ENCODE results near the gene CMBL.
"Not testable (repeated sequence)": the region's sequence is repeated elsewhere in the genome, so short reads cannot be mapped to it uniquely, and the experiment has no call there.

Gene CMBL

DNA sequence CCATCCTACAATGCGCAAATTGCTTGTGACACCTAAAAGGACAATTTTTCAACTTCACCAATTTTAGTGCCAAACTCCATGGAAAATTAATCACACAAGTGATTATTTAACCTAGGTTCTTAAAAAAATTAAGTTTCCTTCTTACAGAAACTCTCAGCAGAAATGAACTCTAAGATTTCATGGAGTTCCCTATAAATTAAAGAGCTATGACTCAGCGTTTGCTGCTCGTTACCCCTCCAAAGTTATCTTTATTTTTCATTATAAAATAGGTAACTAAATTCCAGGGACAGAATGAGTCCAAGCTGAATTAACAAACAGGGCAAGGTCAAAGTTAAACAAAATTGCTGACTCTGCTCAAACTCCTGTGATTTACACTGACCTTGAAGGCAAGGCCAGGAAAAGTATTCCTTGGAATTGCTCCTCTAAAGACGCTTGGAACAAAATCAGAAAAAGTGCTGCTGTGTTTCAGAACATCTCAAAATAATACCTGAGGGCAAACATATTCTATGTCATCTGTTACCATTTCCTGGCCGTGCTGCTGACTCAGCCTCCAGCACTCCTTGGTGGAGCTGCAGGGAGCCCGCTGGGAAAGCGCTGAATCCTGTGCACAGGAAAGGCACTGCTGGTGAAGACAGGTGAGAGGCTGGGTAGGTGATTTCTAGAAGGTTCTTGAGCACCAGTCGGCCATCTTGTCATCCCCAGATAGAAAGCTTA is 2.5 kb upstream of the CMBL start:
- no peak for DNase-seq

DNA sequence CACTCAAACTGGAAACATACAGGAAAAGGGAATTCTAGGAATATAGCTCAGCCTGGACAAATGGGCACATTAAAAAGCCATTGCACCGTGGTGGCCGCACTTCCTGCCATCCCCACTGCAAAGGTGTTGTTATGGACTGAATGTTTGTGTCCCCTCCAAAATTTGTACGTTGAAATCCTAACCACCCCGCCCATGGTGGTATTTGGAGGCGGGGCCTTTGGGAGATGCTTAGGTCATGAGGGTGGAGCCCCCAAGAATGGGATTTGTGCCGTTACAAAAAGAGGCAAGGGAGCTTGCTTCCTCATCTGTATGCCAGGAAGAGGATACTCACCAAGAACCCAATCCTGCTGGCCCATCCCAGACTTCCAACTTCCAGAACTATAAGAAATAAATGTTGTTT is 1.1 kb upstream of the CMBL start:
- no peak for DNase-seq

DNA sequence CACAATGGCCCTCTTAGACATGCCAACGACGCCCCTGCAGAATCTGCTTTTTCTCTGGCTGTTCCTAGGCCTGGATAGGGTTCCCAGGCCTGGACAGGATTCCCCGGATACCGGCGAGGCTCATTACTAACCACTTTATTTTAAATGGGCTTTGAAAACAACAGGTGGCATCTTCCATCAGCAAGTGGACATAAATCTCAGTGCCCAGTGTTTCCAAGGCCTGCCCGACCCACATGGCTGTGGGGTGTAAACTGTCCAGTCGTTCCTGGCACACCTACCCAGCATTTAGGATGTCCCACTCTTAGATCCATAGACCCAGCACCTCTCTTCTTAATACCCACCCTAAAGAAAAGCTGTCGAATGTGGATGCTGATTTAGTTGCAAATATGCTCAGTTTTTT is 896 bp downstream of the CMBL start:
- DNase-seq = no peak

DNA sequence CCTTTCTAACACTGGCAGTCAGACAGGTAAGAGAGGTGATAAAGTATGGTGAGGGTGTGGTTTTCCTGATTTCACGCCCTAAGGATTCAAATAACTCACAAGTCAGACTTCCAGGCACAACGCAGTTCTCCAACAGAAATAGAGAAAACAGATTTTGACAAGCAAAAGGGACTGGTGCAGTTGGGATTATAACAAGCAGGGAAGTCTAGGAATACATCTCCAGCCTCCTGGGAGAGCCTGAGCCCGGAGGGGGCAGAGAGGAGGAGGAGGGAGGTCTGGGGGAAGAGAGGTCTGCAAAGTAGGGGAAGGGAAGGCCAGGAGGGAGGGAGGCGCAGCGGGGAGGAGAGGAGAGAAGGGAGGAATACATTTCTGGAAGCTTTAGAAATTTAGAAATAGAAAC is 1.6 kb downstream of the CMBL start:
- no peak for DNase-seq

DNA sequence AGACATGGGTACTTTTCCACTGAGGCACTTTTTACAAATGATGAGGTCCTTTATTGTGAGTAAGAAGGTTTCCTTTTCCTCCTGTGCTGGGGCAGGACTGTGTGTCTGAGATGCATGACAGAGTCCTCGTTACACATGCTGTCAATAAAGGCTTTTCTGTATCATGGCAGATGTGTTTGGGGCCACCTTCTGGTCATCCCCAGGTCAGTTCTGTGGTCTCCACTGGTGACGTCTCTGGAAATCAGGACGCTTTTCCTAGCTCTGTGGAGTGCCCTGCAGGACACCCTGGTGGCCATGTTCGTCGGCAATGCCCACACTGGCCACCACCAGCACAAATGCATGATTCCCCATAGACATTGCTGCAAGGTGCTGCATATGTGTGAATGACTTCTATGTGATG is 2.8 kb downstream of the CMBL start:
- no peak for DNase-seq

DNA sequence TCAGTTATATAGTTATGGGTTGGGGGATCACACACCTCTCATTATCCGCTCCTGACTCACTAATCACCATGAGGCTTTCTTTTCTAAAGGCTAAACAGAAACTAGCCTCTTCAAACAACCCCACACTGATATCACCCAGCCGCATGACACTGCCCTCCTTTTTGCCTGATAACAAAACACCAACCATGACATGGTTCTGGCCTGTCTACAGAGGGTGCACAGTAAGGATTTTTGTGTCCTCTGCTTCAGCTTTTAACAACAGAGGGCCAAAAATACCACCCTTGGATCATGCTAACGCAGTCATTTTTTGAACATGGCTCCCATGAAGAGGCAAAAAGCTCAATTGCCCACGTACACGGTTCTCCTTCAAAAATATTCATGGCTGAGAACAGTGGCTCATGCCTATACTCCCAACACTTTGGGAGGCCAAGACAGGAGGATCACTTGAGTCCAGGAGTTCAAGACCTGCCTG is 4.0 kb downstream of the CMBL start:
- DNase-seq = no peak

DNA sequence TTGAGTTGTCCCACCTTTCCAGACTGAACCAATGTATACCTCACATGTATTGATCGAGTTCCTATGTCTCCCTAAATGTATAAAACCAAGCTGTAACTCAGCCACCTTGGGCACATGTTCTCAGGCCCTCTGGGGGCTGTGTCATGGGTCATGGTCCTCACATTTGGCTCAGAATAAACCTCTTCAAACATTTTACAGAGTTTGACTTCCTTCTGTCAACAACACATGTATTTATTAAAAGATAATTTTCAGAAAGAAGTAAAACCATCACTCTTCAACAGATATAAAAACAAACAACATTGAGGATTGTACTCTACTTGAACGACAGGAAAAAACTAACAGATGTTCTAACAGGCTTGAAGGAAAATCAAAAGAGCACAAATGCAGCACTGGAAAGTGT is 4.5 kb downstream of the CMBL start:
- no peak for DNase-seq

DNA sequence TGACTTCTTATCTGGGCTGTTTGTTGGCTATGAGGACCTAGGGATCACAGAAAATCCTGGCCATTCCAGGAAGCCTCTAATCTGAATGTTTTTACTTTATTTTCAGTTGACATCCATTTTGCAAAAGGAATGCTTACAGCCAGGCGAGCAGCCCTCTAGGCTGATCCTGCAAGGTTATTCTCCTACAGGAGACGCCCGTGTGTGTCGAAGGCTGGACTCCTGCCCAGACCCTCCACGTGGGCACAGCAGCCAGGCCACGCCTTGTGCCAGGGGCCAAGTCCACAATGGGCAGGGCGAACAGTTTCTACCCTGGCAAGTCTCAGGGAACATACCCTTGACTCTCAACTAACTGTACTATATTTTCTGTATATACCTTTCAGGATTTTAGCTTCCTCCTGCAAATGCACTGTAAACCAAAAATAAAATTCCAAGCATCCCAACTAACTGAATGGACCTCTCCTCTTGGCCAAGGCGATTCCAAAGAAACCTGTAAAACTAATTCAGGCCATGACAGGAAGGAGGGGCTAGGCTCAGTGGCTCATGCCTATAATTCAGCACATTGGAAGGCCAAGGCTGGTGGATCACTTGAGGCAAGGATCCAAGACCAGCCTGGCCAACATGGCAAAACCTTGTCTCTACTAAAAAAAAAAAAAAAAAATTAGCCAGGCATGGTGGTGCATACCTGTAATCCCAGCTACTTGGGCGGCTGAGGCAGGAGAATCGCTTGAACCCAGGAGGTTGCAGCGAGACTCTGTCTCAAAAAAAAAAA is 5.7 kb downstream of the CMBL start:
- peak; percentile 58 for DNase-seq

DNA sequence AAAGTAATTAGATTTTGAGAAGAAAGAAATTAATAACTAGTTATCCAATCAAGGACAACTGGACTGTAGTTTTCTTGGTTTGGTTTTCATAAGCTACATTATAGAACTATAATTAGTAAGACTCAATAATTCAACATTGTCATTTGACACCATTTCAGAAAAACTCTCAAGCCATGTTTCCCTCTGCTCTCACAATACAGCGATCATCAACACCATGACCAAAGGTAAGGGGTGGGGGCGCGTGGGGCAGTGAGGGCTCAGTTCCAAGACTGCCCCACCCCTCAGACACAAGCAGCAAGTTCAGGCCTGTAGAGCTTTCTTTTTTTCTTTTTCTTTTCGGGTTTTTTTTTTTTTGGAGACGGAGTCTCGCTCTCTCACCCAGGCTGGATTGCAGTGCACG is 6.4 kb downstream of the CMBL start:
- DNase-seq = no peak

DNA sequence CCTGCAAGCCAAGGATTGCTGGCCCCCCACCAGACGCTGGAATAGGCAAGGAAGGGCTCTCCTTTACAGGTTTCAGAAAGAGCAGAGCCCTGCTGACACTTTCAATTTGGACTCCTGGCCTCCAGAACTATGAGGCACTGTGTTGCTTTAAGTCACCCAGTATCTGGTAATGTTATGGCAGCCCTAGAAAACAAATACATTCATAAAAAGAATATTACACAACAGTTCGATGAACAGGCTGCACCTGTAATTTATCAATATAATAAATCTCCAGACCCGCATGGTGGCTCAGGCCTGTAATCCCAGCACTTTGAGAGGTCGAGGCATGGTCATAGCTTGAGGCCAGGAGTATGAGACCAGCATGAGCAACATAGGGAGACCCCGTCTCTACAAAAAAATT is 7.5 kb downstream of the CMBL start:
- DNase-seq = no peak

DNA sequence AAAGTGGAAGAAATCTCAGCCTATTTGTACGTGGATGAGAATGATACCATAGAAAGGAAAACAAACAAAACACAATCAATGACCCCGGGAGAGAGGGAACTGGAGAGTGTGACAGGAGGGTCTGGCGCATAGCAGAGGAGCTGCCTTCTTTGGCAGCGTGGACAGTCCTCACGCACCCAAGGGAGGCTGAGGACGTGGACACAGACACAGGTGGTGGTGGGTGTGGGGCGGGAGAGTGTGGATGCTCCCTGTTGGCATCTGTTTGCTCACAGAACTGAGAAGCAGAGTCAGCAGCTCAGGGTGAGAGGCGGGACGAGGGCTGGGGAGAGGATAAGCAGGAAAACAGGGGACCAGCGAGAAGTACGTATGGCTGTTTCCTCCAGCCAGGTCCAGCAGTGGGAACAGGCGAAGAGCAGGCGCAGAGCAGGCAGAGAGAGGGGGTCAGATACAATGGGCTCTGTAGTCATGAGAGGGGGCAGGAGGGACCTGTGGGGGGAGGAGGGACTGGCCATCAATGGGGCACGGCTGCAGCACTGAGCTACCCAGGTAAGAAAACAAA is 10.0 kb downstream of the CMBL start:
- DNase-seq = no peak

DNA sequence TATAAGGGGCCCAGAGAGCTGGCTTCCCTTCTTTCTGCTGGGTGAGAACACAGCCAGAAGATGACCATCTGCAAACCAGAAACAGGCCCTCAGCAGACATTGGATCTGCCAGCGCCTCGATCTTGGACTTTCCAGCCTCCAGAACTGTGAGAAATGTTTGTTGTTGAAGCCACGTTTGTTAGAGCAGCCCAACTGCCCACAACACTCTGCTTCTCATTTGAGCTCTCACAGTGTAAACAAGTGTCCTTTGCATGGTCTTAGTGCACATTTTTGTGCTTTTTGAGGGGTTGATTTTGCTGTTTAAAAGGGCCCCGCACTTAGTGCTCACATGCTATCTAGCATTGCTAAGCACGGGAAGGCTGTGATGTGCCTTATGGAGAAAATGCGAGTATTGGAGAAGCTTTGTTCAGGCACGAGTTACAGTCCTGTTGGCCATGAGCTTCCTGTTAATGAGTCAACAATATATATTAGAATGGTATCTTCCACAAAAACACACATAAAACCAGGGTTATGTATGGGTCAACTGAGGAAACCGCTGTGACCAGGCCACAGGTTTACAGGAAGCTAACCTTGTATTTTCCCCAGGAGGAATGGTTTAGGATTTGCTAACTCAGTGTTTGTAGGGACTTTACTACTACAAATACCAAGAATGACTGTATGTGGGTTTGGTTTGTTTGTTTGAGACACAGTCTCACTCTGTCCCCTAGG is 11.9 kb downstream of the CMBL start:
- no peak for DNase-seq

DNA sequence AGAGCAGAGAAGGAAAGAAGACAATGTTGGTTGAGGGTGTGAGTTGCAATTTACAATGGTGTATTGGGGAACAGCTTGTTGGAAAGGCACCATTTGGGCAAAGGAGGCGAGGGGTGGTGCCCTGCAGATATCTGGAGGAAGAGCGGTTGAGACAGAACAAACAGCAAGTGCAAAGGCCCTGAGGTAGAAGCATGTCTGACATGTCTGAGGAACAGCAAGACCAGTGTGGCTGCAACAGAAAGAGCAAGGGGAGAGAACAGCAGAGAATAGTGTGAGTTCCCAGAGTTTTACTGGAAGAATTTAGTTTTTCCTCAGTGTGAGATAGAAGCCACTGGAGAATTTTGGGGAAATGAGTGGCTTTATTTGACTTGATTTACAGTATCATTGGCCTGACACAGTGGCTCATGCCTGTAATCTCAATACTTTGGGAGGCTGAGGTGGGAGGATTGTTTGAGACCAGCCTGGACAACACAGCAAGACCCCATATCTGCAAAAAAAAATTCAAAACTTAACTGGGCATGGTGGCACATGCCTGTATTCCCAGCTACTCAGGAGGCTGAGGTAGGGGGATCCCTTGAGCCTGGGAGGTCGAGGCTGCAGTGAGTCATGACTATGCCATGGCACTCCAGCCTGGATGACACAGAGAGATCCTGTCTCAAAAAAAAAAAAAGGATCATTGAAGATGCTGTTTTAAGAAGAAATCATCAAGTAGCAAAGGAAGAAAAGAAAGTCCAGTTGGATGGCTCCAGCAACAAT is 13.6 kb downstream of the CMBL start:
- DNase-seq = no peak

DNA sequence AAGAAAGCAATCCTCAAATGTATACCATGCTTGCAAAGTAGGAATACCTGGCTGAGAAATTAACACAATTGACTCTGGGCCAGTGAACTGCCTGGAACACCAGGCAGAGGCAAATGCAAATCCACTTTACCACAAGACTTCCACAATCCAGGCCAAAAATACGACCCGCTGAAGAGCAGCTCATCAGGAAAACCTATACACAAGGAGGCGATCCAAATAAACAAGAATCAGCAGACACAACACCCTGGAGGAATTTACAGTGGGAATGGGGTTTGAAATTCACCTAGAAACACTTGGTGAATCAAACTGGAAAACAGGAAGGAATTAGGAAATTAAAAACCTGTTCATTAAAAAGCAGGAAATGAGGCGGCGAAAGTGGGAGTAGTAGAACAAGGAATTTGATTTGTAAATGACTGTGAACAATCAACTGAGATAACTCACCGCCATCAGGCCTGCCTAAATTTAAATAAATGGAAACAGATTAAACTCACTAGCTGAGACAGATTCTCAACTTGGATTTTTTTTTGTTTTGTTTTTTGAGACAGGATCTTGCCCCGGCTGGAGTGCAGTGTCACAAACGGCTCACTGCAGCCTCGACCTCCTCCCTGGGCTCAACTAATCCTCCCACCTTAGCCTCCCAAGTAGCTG is 15.9 kb downstream of the CMBL start:
- no peak for DNase-seq

DNA sequence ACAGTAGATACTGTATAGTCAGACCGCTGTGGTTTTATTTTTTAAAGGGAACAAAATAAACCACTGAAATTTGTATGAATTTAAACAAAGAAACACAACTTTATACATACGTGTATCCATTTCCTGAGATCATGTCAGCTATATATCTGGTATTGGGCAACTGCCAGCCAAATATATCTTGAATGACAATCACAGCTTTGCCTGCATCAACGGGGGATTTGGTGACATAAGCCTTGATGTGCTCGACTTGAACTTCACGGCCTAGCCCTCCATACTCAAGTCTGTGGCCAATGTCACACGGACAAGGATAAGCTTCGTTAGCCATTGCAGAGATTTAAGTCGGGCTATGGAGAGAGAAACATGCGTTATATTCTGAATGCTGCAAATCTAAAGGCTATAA is 17.3 kb downstream of the CMBL start:
- no peak for DNase-seq

DNA sequence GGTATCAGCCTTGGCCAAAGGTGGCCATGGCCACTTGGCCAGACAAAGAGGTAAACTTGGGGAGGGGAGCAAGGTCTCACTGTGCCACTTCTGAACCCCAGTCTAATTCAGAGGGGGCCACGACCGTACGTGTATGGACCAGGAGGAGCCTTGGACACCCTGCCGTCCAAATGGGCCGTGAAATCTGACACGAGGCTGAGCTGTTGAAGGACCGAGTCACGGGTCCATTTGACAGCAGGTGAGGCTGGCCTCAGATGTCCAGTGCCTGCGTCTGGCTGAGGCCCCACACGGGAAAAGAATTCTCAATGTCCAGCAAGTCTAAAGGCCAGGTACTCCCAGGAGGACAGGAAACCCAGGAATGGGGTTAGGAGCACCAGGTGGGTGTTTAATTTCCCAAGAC is 17.7 kb downstream of the CMBL start:
- DNase-seq = no peak

DNA sequence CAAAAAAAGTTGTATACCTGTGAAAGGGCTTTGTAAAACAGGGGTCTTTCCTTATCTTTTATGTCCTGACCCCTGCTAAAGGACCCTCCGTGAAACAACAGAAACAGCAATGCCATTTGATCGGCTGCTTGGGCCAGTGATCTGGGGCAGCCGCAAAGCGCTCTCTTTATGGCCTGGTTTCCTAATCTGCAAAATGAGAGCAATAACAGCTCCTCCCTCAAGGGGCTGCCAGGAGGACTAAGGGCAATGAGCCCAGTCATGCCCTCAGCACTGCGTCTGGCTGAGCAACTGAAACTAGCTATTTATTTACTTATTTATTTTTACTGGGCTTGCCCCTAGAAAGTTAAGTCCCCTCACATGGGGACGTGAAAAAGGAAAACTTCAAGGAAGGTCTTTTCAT is 18.3 kb downstream of the CMBL start:
- DNase-seq = no peak

DNA sequence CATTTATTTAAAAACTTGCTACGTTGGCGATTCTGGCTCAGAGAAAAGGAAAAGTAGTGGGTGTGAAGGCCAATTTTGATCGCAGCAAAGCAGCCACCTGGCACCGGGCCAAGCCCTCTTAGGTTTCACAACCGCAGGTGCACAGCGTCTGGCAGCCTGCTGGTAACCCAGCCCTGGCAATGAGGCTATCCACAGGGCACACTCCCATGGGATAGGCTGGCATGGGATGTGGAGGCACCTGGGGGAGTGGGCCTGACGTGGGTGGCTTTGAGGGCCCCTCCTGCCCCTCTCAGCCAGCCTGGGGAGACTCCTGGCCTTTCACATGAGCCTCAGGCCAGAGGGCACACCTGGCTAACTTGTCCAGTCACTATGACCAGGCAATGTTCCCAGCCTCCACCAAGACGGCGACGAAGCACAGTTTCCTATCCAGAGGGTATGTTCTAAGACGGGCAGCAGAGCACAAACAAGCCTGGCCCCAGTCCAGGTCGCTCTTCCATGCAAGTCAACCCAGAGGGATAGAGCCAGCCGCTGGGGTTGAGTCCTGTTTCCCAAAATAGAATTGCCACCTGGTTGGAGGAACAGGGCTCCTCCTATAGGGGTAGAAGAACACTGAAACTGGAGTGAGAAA is 19.0 kb downstream of the CMBL start:
- peak; percentile 67 for DNase-seq

DNA sequence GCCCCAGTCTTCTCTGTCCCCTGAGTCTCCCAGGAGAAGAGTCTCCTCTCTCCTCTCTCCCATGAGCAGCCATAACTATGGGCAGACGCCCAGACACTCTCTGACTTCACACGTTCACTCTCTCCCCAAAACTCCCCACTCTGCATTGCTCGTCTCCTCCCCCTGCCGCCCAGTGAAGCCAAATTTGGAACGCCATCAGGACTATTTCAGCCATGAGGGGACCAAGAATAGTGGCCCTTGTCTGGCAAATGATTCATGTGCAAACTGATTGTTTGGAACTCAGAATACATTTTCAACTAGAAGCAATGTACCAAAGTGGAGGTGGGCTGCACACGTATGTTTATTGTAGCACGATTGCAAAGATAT is 20.9 kb downstream of the CMBL start:
- DNase-seq = no peak

DNA sequence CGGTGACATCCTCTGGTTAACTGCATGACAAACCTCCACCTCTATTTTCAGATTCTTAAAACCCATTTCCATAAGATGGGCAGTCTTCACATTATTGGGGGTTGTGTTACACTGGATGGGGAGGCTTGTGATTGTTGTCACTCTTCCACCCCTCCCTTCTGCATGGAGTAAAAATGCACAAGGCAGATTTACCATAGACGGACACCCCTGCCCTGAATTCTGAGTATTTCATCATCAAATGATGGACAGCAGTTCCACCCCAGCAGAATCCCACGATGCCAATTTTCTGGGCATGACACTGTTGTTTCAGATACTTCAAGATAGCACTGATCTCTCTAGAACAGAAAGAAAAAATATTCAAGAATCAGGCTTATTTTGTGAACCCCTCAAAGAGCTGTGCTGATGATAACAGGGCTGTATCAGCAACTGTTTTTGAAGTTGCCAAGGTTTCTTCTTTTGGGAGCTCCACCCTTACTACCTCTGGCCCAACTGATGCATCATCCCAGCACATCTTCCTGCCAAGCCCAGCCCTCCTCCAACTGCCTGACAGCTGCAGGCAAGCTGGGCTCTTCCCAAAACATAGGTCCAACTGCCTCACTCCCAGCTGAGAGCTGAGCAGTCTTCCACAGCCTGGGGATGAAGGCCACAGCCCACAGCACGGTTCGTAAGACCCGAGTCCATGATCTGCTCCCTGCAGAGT is 21.4 kb downstream of the CMBL start:
- DNase-seq = peak; percentile 65

DNA sequence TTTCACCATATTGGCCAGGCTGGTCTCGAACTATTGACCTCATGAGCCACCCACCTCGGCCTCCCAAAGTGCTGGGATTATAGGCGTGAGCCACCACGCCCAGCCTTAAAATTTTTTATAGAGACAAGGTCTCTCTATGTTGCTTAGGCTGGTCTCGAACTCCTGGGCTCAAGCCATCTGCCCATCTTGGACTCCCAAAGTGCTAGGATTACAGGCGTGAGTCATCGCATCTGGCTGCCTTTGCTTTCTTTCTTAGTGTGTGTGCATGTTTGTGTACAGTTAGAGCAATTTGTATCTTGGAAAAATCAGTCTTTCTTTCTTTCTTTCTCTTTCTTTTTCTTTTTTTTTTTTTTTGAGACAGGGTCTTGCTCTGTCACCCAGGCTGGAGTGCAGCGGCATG is 22.3 kb downstream of the CMBL start:
- not testable (repeated sequence) for DNase-seq

Data from femur (tissue), 1 donor.